Glutamatergic neuron (in vitro differentiated cells): ENCODE results near the gene RCAN2. TPM values are rescaled to one million over a fixed set of nuclear protein-coding genes. Genes with fewer than 3 reads are reported as not detected.

Experiments
- DNase-seq: peaks from one replicate; pipeline ENCODE4 v3.0.0; 2022
- H3K27ac Mint-ChIP-seq: one replicate; pipeline ENCODE4 v1.8.0; 2020; ENCODE audit warnings: mild to moderate bottlenecking, mixed read lengths, inconsistent platforms; ENCODE audit not compliant: unreplicated experiment
- H3K27me3 Mint-ChIP-seq: one replicate; pipeline ENCODE4 v1.8.0; 2020; ENCODE audit warnings: mild to moderate bottlenecking, moderate library complexity, mixed read lengths, inconsistent platforms; ENCODE audit not compliant: unreplicated experiment
- H3K36me3 Mint-ChIP-seq: one replicate; pipeline ENCODE4 v1.8.0; 2020; ENCODE audit warnings: mild to moderate bottlenecking, mixed read lengths, inconsistent platforms; ENCODE audit not compliant: unreplicated experiment
- H3K4me1 Mint-ChIP-seq: one replicate; pipeline ENCODE4 v1.8.0; 2020; ENCODE audit warnings: mild to moderate bottlenecking, low read depth, mixed read lengths, inconsistent platforms; ENCODE audit not compliant: unreplicated experiment
- H3K4me3 Mint-ChIP-seq: one replicate; pipeline ENCODE4 v1.8.0; 2020; ENCODE audit warnings: mild to moderate bottlenecking, mixed read lengths, inconsistent platforms; ENCODE audit not compliant: unreplicated experiment
- H3K9me3 Mint-ChIP-seq: one replicate; pipeline ENCODE4 v1.8.0; 2020; ENCODE audit warnings: mild to moderate bottlenecking, moderate library complexity, mixed read lengths, inconsistent platforms; ENCODE audit not compliant: unreplicated experiment
- CTCF ChIP-seq: fragments of 200-600 bp; sonication (generic); IDR thresholded peaks from one replicate; pipeline ENCODE4 v1.5.0; 2021; ENCODE audit not compliant: partially characterized antibody, unreplicated experiment
- total RNA-seq: library from RNA; stranded (reverse); fragmentation: NEBNext Ultra II Directional; extraction: Animal tissue kit (Norgen Biotek cat#: 25700); gene quantifications from one replicate; pipeline ENCODE4 v1.2.1, GENCODE V29; 2021; ENCODE audit not compliant: unreplicated experiment

Gene RCAN2
- total RNA-seq, 1 donor from 2014 or later = 21.6 TPM

GRCh38 chr6:46210294-46210693, 281.0 kb downstream of the RCAN2 start:
- Mint-ChIP-seq H3K36me3 (peaks cover 6% of the 10 kb centered on the region), H3K4me3 (no peak overlapping the region), H3K4me1 (no peaks in the 10 kb centered on the region), H3K27me3 (no peaks in the 10 kb centered on the region), H3K9me3 (no peaks in the 10 kb centered on the region), H3K27ac (no peak overlapping the region)
- no peak for DNase-seq
- TF ChIP-seq CTCF = no peak

GRCh38 chr6:46208303-46208702, 282.9 kb downstream of the RCAN2 start:
- Mint-ChIP-seq H3K27me3 (no peaks in the 10 kb centered on the region), H3K9me3 (no peaks in the 10 kb centered on the region), H3K4me3 (no peak overlapping the region), H3K4me1 (peaks cover 3% of the 10 kb centered on the region), H3K27ac (no peak overlapping the region), H3K36me3 (peaks cover 6% of the 10 kb centered on the region)
- TF ChIP-seq CTCF = no peak
- no peak for DNase-seq

DNA sequence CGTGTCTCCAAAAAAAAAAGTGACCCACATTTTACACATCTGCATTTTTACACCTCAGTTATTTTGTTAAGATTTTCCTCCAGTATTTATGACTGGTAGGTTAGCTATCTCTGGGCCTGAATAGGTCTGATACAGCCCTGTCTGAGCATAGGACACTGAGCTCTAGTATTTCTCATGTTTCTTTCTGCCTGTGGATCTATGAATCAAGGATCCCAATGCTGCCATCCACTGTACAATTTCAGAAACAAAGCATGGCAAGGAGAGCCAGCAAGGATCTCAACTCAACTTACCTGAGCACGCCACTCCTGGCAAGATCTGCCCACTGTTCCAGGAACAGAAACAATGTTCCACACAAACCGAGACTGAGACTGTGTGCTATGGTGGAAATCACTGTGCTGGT, 284.1 kb downstream of the RCAN2 start:
- no peak for DNase-seq
- no peak overlapping the region for H3K27ac Mint-ChIP-seq
- H3K27me3 Mint-ChIP-seq = no peaks in the 10 kb centered on the region
- TF ChIP-seq CTCF = no peak
- H3K9me3 Mint-ChIP-seq = no peaks in the 10 kb centered on the region
- H3K36me3 Mint-ChIP-seq = peaks cover 6% of the 10 kb centered on the region
- H3K4me1 Mint-ChIP-seq = peaks cover 5% of the 10 kb centered on the region
- no peak overlapping the region for H3K4me3 Mint-ChIP-seq

- H3K4me1 Mint-ChIP-seq = peaks cover 14% of the 10 kb centered on the region
- TF ChIP-seq CTCF = no peak
- no peaks in the 10 kb centered on the region for H3K9me3 Mint-ChIP-seq
- DNase-seq = no peak
- no peak overlapping the region for H3K4me3 Mint-ChIP-seq
- H3K27ac Mint-ChIP-seq = no peak overlapping the region
- H3K27me3 Mint-ChIP-seq = no peaks in the 10 kb centered on the region
- peaks cover 6% of the 10 kb centered on the region for H3K36me3 Mint-ChIP-seq
Observed at GRCh38 chr6:46204880-46205650, 286.2 kb downstream of the RCAN2 start.

DNA sequence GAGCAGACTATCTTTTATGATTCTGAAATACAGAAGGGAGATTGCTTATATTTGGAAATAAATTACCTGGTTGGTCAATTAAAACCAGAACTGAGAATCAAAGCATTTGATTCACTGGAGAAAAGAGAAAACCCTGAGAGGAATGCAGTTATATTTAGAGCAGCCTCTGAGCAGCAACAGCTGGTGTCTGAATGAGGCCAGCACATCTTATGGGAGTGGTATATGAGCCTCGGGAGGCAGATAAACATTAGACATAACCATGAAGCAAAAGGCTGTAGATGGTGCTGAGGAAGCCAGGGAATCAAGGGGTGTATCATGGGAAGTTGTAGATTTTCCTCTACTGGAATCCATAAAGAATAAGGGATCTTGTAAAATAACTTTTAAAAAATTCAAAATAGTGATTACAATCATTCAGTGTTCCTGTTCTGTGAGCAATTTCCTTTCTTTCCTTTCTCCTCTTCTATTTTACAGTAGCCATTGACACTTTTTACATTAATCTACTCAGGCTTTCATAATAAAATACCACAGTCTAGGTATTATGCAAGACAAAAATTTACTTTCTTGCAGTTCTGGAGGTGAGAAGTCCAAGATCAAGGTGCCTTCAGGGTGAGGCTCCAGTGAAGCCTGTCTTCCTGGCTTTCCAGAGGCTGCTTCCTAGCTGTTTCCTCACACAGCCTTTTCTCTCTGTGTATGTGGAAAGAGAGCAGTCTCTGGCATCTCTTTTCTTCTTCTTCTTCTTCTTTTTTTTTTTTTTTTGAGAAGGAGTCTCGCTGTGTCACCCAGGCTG, 287.7 kb downstream of the RCAN2 start:
- DNase-seq = no peak
- H3K36me3 Mint-ChIP-seq = peaks cover 6% of the 10 kb centered on the region
- H3K27me3 Mint-ChIP-seq = no peaks in the 10 kb centered on the region
- no peak for TF ChIP-seq CTCF
- no peaks in the 10 kb centered on the region for H3K9me3 Mint-ChIP-seq
- no peak overlapping the region for H3K4me3 Mint-ChIP-seq
- peaks cover 14% of the 10 kb centered on the region for H3K4me1 Mint-ChIP-seq
- no peak overlapping the region for H3K27ac Mint-ChIP-seq
